AG09319 (cell line): ENCODE measurements around the gene ZXDC.

Experiments used
- DNase-seq: peaks from one replicate; pipeline ENCODE4 v3.0.0-alpha.2; 2010; ENCODE audit warnings: low read depth; ENCODE audit errors: extremely low read depth
- TF ChIP-seq, protein P1 (sequence below): IDR thresholded peaks from 2 replicates; pipeline ENCODE4 v1.5.1; 2011; ENCODE audit warnings: low read depth, mild to moderate bottlenecking, inconsistent platforms, low read length, moderate library complexity

The ZXDC gene

DNA sequence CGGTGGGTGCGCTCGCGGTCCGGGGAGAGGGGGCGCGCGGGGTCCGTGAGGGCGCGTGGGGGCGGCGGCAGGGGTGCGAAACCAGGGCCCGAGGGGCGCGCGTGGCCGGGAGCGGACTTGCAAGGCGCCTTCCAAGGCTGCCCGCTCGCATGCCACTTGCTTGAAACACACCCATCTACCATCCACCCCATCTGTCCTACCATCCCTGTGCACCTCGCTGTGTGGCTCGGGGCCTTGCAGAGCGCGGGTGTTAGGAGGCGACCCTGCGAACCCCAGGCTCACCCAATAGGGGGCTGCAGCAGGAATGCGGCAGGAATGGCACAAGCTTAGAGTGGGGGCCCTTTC is 80.7 kb downstream of the ZXDC start:
- TF ChIP-seq, protein P1, sequence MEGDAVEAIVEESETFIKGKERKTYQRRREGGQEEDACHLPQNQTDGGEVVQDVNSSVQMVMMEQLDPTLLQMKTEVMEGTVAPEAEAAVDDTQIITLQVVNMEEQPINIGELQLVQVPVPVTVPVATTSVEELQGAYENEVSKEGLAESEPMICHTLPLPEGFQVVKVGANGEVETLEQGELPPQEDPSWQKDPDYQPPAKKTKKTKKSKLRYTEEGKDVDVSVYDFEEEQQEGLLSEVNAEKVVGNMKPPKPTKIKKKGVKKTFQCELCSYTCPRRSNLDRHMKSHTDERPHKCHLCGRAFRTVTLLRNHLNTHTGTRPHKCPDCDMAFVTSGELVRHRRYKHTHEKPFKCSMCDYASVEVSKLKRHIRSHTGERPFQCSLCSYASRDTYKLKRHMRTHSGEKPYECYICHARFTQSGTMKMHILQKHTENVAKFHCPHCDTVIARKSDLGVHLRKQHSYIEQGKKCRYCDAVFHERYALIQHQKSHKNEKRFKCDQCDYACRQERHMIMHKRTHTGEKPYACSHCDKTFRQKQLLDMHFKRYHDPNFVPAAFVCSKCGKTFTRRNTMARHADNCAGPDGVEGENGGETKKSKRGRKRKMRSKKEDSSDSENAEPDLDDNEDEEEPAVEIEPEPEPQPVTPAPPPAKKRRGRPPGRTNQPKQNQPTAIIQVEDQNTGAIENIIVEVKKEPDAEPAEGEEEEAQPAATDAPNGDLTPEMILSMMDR: no peak
- no peak for DNase-seq

DNA sequence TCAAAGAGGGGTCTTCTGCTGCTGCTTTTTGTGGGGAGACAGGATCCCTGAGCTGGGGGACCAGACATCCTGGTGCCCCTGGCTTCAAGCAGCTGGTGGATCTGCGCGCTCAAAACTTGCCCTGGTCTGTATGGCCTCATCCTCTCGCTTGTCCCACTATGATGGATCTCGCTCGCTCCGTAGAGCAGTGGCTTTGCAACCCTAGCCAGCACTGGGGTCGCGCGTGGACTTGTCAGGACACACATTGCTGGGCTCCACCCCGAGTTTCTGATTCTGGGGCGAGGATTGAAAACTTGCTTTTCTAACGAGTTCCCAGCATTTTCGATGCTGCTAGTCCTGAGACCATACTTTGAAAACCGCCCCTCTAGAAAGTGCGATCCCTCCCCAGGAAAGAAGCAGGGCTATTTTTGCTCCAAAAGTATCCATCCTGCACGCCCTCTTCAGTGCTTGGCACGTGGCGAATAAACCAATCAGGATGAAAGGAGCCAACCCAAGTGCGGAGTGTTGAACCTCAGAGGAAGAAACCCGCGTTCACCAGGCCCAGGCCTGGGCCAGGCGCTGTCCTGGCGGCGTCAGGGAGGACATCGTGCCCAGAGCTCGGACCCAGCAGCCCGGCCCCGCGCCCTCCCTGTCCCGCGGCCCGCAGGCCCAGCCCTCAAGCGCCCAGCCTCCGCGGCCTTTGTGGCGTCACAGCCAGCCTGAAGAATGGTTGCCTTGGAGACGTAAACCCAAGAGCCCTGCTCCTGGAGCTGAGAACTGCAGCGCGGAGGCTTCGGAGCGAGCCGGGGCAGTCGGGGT is 81.3 kb downstream of the ZXDC start, which contains the start of gene CFAP100:
Gene CFAP100 (plus strand): TSS at position 731 of the 798 bp plus-strand sequence. CDS start 1,092 bp downstream, outside the sequence.
- TF ChIP-seq, protein P1: no peak
- DNase-seq: no peak

DNA sequence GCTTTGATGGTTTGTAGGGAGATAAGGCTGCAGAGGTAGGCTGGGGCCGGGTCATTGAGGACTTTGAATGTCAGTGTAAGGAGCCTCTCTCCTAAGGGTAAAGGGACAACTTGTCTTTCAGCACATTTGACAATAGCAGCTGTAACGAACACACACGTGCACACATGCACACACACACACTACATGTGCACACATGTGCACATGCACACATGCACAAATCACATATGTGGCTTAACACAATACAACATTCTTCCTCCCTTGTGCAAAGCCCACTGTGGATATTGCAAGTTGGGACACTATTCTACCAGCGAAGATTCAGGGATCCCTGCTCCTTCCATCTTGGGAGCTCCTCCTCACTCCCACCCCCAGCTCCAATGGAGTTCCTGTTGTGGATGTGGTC is 82.1 kb downstream of the ZXDC start:
- no peak for DNase-seq
- TF ChIP-seq, protein P1: no peak

DNA sequence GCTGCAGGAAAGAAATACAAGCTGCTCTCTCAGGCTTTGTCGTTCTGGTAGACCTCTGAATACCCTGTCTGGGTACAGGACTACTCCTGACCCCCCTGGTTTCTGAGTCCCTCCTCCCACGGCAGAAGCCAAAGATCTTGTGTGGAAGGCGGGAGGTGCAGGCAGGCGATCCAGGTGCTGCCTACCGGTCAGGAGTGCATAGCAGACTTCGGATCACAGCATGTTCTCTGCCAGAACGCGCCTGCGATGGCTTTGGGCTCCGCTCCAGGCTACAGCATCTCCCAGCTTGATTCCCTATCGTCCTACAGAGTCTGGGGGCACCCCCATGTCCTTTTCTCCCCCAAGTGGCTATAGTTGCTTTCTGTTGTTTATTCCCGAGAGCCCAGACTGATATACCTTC is 83.4 kb downstream of the ZXDC start:
- TF ChIP-seq, protein P1: no peak
- no peak for DNase-seq

DNA sequence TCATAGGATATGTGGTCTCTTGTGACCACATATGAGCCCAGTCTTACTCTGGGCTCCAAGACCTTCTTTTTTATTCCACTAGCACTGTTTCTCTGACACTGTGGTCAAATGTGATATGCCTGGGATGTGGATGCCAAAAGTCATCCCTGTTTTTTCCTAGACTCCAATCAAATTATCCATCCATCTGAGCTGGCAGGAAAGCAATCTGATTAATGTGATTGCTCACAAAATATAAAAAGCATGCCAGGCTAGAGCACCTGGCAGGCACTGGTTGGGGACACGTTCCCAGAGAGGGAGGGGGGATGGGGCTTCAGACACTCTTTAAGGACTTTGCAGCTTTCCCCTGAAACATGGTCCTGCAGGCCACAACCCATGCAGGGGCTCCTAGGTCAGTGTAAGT is 84.1 kb downstream of the ZXDC start:
- TF ChIP-seq, protein P1: no peak
- no peak for DNase-seq

DNA sequence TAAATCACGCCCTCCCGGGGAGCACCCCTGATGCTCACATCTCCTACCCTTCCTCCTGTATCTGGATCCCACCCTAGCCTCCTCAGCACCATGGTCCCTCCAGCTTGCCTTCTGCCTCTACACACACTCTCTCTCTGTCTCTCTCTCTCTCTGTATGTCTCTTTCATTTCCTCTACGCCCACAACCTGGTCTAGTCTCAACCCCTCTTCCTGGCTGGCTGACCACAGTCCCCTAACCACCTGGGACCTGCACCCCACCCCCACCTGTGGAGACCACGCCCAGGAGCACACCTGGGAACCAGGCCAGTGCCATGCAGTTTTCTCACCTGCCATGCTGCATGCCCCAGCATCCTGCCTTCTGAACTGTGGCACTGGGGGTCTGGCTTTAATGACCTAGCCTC is 84.9 kb downstream of the ZXDC start:
- TF ChIP-seq, protein P1: no peak
- DNase-seq: no peak

DNA sequence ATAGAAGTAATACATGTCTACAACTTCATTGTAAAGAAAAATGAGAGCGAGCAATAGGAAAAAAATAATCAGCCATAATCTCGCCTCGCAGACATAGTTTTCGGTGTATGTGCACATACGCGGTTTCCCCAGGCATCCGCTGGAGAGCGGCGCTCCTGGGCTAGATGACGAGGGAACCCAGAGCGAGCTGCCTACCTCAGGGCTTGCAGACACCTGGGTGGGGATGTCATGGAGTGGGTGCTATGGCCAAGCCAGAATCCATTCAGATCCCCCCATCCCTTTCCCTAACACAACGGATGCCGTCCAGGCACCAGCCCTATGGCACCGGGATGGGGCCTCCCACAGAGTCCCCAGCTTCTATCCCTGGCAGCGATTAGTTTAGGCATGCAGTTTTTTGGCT is 85.5 kb downstream of the ZXDC start:
- TF ChIP-seq, protein P1: no peak
- DNase-seq: no peak
